ENCODE data around the gene DCP1A.
"Not testable (repeated sequence)": the region's sequence is repeated elsewhere in the genome, so short reads cannot be mapped to it uniquely, and the experiment has no call there.

Gene DCP1A

GRCh38 chr3:53347261-53348064 is at the start of gene DCP1A:
Gene DCP1A, minus strand, starts transcription at chr3:53347543. Its CDS starts 26 bp downstream, at chr3:53347517.
- H3K27ac ChIP-seq, result peak within 1 kb of the TSS; percentile 68 to 99 (median 95)
- H3K4me3 ChIP-seq, result peak within 1 kb of the TSS; percentile 73 to 98 (median 91)

DNA sequence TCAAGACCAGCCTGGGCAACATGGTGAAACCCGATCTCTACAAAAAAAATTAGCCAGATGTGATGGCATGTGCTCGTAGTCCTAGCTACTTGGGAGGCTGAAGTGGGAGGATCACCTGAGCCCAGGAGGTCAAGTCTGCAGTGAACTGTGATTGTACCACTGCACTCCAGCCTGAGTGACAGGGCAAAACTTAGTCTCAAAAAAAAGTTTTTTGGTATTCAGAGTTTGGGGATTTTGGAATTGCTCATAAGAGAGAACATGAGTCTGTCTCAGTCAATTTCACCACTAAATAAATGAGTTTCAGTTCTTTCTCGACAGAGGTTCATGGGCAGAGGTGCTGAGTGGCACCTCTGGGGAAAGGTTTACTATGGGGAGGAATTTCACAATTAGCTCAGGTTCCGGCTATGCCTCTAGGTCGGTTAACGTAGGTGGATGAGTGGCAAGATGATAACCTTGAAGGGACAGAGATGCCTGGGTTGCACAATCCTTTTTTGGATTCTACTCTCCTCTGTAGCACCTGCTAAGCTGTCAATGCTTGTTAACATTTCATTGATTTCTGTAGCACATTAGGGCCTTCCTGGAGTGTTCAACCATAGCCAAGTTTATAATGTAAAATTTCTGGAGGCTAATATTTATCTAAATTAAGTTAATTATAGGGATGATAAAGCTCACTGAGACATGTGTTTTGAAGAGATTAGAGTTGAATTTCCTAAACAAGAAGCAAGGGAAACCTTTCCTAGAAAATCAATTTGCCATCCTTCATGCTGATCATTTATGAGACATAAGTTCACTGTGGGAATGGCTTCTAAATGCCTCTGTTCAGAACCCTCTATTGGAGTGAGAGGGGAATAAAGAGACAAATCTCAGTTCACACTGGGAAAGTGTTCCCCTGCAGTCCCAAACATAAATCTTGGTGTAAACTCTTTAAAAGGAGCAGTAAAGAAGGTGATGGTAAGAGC is 37.4 kb upstream of the DCP1A start:
- Histone ChIP-seq H3K27ac (no peak overlapping the region), H3K4me3 (no peak overlapping the region)

DNA sequence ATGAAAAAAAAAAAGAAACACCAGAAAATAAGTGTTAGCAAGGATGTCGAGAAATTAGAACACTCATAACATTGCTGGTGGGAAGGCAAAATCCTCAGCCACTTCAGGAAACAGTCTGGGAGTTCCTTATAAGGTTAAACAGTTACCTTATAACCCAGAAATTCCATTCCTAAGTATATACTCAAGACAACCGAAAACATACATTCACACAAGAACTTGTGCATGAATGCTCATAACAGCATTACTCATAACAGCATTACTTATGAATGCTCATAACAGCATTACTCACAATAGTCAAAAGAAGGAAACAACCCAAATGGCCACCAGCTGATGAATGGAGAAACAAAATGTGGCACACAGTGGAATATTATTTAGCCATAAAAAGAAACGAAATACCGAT is 34.8 kb upstream of the DCP1A start:
- Histone ChIP-seq H3K27ac (no peak overlapping the region), H3K4me3 (no peak overlapping the region)

DNA sequence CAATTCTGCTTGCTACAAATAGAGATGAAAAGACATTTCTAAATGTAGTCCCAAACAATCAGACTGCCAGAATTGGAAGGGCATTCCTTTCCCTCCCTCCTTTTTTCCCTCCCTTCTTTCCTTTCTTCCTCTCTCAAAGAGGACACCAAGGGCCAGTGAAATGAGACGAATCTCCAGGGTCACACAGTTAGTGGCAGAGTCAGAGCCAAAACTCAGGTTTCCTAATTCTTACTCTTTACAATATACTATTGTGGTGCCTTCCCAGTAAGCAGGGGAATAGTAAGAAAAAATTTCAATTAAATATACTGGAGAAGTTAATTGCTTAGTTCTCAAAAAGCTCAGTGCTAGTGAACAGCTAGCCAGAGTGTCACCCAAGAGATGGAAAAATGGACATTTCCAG is 33.0 kb upstream of the DCP1A start:
- Histone ChIP-seq H3K4me3 (no peak overlapping the region), H3K27ac (no peak overlapping the region)

DNA sequence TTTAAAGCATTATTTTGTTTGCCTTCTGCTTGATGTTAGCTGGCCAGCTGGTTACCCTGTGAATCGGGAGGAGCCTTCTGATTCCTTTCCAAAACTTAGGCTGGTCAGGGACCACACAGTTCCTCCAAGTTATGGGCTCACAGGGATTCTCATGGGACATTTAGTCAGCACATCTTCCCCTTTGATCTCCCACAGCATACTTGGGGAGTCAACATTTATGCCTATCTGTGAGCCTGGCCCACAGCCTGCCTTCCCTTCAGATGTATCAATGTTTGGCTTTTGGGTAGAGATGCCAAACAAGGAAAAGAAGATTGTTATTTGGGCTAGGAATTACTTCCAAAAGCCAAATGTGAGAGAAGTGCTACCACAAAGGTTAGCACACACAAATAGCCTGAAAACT is 32.6 kb upstream of the DCP1A start:
- Histone ChIP-seq H3K27ac (no peak overlapping the region), H3K4me3 (no peak overlapping the region)

DNA sequence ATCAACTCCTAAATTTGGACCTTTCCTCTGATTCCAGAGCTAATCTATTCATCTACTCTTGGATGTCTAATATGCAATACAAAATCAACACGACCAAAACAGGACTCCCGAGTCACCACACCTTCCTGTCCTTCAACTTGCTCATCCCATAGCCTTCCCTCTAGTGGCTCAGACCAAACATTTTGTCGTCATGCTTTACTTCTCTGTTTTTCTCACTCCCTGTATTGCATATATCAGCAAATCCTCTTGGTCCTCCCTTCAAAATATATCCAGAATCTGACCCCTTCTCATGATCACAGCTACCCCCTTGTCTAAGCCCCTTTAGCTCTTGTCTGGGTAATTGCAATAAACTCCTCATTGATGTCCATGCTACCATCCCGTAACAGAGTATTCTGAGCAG is 30.5 kb upstream of the DCP1A start:
- Histone ChIP-seq H3K27ac (no peak overlapping the region), H3K4me3 (no peak overlapping the region)

- no peak overlapping the region for H3K4me3 ChIP-seq
Observed at GRCh38 chr3:53376679-53377078, 29.3 kb upstream of the DCP1A start.

DNA sequence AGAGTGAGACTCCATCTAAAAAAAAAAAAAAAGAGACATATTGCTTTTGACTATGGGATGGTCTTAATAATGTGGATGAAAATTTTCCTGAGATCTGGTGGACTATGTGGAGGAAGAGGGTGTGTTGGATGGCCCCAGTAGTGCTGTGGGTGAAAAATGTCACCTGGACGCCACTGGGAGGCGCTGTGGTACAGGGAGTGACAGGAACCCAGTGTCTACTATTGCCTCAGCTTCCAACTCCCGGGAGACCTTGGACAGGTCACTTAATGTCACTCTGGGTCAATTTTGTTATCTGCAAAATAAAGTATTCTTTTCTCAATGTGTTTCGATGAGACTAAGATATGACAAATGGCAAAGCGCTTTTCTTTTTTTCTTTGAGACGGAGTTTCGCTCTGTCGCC is 27.7 kb upstream of the DCP1A start:
- no peak overlapping the region for H3K4me3 ChIP-seq

More at GRCh38 chr3:53376679-53377078, 29.3 kb upstream of the DCP1A start:
- no peak overlapping the region for H3K27ac ChIP-seq

GRCh38 chr3:53370719-53371118 is 23.4 kb upstream of the DCP1A start:
- H3K4me3 ChIP-seq, result peak overlapping the region in 1 of 7 experiments; percentile 11
- H3K27ac ChIP-seq, result not testable (repeated sequence)

More for the DNA sequence above, 27.7 kb upstream of the DCP1A start:
- no peak overlapping the region for H3K27ac ChIP-seq

DNA sequence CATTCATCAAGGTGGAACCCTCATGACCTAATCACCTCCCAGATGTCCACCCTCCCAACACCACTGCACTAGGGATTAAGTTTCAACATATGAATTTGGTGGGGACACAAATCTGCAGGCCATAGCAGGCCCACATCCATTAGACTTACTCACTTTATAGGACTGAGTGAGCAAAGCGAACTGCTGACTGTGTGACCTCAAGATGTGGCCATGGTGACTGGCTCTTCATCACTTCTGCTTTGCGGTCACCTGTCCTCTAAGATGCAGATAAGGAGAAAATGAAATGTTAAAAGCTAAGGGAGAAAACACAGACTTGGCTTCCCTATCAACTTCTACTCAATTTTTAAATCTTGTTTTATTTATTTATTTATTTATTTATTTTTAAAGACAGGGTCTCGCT is 14.5 kb upstream of the DCP1A start:
- no peak overlapping the region for H3K4me3 ChIP-seq

DNA sequence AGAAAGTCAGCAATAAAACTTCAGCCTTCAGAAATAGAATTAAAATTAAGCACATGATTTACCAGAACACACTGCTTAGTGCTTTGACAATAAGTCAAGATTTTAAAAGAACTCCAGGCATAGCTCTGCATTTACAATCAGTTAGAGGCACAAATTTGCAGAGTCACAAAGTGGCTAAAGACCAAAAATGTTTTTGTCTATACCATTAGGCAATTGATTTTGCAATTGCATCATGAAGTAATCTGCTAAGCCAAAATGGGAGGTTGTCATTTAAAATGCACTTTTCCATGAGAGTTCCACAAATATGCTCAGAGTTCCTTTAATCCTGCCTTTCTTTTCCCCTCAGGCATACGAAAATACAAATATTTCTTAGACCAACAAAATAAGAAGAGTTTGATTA is 10.1 kb upstream of the DCP1A start:
- Histone ChIP-seq H3K4me3 (no peak overlapping the region), H3K27ac (no peak overlapping the region)

More for the DNA sequence above, 14.5 kb upstream of the DCP1A start:
- H3K27ac ChIP-seq, result no peak overlapping the region

DNA sequence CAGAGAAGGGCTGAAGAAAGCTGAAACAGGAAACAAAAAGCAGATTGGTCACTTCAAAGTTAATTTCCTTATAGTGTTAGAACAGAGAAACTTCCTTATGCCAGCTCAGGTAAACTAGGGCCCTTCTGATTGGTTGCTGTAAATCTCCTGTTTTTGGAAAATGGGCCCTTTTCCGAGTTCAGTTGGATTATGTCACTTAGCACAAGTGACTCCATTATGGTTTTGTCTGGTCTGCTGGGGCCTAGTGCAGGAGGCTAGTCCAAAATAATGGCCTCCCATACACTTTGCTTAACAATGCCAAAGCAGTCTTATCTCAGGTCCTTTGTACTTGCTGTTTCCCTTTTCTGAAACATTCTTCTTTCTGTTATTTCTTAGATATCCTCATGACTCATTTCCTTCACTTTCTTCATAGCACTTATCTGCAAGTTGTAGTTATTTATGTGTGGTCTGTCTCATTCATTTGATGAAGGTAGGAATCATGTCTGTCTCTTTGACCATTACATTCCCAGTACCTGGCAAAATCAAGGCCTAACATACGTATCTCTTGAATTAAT is 7.7 kb upstream of the DCP1A start:
- no peak overlapping the region for H3K27ac ChIP-seq
- H3K4me3 ChIP-seq, result no peak overlapping the region

GRCh38 chr3:53353202-53353601 is 5.9 kb upstream of the DCP1A start:
- no peak overlapping the region for H3K4me3 ChIP-seq
- H3K27ac ChIP-seq, result no peak overlapping the region

DNA sequence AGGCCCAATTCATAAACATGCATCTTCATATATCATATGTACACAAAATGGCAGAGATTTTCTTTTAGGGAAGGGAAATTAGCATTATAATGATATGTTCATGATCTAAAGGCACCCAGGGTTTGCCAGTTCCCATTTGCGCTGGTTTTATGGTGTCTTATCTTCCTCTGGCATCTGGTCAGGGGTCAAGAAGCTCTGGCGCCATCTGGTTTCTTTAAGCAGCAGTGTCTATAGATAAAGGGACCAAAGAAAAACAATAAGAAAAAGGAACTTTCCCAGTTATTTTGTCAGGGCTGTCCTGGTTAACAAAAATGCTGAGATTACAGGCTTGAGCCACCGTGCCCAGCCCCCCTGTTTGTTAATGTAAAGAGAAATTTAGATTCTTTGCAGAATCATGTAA is 3.3 kb upstream of the DCP1A start:
- Histone ChIP-seq H3K4me3 (no peak overlapping the region), H3K27ac (no peak overlapping the region)

DNA sequence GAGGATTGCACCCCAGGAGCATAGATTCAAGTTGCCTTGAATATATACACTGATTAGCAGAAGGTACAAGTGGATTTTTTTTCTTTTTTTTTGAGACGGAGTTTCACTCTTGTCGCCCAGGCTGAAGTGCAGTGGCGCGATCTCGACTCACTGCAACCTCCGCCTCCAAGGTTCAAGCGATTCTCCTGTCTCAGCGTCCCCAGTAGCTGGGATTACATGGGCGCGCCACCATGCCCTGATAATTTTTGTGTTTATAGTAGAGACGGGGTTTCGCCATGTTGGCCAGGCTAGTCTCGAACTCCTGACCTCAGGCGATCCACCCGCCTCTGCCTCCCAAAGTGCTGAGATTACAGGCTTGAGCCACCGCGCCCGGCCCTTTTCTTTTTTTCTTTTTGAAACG is 775 bp upstream of the DCP1A start:
- Histone ChIP-seq H3K27ac (peak overlapping the region; percentile 50 to 99 (median 95)), H3K4me3 (peak overlapping the region; percentile 73 to 98 (median 91))

- H3K4me3 ChIP-seq, result peak overlapping the region; percentile 73 to 98 (median 91)
- peak overlapping the region; percentile 68 to 99 (median 95) for H3K27ac ChIP-seq
Observed at GRCh38 chr3:53346922-53347260, 452 bp downstream of the DCP1A start.

DNA sequence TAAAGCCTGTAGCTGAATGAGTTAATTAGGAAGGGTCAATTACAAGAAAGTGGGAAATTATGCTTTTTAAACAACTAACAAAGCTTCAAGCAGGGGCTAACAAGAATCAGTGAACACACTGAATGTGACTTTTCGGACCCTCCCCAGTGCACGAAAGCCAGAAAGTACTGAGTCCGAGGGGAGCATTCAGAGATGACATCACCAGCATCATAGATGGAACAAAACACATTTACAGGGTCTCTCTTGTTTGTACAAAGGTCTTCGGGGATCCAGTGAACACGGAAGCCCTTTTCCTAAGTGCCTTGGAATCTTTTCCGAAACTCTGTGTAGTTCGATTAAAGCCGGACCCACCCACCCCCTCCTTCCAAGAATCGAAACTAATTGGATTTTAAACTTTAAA is 829 bp downstream of the DCP1A start:
- Histone ChIP-seq H3K27ac (peak overlapping the region in 20 of 21 experiments; percentile 90 to 99 (median 95)), H3K4me3 (peak overlapping the region; percentile 73 to 98 (median 91))

- no peak overlapping the region for H3K27ac ChIP-seq
- H3K4me3 ChIP-seq, result no peak overlapping the region
Observed at GRCh38 chr3:53342353-53342752, 5.0 kb downstream of the DCP1A start.

DNA sequence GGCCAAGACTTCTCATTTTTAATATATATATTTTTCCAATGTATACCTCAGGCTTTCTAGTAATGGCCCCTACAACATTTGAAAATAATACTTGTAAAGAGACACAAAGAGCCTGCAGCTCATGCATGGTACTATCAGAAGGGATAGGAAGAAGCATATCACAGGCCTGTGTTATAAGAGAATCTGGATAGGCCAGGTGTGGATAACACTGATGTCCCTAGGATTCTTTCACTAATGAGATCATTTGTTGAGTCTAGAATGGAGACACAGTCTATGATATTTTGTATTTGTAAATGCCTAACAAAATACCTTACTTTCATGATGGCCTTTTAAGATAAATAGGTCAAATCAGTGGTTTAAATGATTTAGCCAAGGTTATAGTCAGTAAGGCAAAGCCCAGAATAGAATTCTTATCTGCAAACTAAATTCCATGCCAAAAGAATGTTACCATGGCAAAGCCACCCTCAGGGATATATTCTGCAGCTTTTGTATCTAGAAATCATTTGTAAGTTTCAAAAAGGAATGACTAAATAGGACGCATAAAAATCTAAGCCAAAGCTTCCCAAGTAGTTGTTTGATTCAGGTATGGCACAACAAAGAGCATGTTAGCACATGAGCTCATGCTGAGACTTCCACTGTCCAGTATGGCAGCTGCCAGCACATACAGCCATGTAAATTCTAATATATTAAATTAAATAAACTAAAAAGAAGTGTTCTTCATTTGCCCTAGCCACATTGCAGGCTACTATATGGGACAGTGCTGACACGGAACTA is 10.0 kb downstream of the DCP1A start:
- no peak overlapping the region for H3K27ac ChIP-seq
- H3K4me3 ChIP-seq, result no peak overlapping the region

DNA sequence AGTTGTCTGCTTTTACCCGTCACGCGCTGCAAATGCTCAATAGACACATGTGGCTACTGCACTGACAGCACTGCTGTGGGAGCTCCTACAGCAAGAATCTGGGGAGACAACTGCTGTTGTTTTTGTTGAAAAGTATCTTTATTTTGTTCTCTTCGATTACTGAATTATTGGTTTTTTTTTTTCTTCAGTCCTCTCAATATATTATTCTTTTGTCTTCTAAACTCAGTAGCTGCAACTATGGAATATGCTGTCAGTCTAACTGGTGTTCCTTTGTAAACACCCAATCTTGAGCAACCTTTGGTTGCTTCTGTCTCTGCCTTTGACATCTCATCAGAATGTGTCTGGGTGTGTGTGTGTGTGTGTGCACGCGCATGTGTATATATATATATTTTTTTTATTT is 12.6 kb downstream of the DCP1A start:
- no peak overlapping the region for H3K27ac ChIP-seq
- no peak overlapping the region for H3K4me3 ChIP-seq

Measured in skin epidermis (tissue), 12 donors.